WTC11 (cell line): ENCODE results near the gene MYLK3.

Experiments
- CTCF ChIP-seq: fragments of 200-600 bp; IDR thresholded peaks from 2 replicates; pipeline ENCODE4 v1.8.0; 2022; ENCODE audit warnings: antibody characterized with exemption
- ESRRA ChIP-seq: sonication (generic); formaldehyde crosslinking; IDR thresholded peaks from 2 replicates; pipeline ENCODE4 v1.8.1; 2022; ENCODE audit warnings: mild to moderate bottlenecking, missing genetic modification reagents, borderline replicate concordance
- IRF1 ChIP-seq: sonication (generic); formaldehyde crosslinking; IDR thresholded peaks from 2 replicates; pipeline ENCODE4 v1.8.0; 2023; ENCODE audit warnings: missing genetic modification reagents
- JUN ChIP-seq: sonication (generic); formaldehyde crosslinking; IDR thresholded peaks from 2 replicates; pipeline ENCODE4 v1.8.0; 2023; ENCODE audit warnings: mild to moderate bottlenecking, missing genetic modification reagents
- MLX ChIP-seq: sonication (generic); formaldehyde crosslinking; IDR thresholded peaks from 2 replicates; pipeline ENCODE4 v1.8.1; 2023; ENCODE audit warnings: mild to moderate bottlenecking, missing genetic modification reagents, moderate library complexity
- NR1H2 ChIP-seq: sonication (generic); formaldehyde crosslinking; IDR thresholded peaks from 2 replicates; pipeline ENCODE4 v1.9.0; 2021; ENCODE audit warnings: mild to moderate bottlenecking, moderate library complexity, missing genetic modification reagents
- RELA ChIP-seq: sonication (generic); formaldehyde crosslinking; IDR thresholded peaks from 2 replicates; pipeline ENCODE4 v1.8.1; 2022; ENCODE audit warnings: missing genetic modification reagents, mild to moderate bottlenecking, borderline replicate concordance
- SP1 ChIP-seq: sonication (generic); formaldehyde crosslinking; conservative IDR thresholded peaks from 2 replicates; pipeline ENCODE4 v1.8.1; 2022; ENCODE audit warnings: missing genetic modification reagents
- TEAD1 ChIP-seq: sonication (generic); formaldehyde crosslinking; IDR thresholded peaks from 2 replicates; pipeline ENCODE4 v1.8.0; 2022; ENCODE audit warnings: mild to moderate bottlenecking, missing genetic modification reagents
- USF1 ChIP-seq: sonication (generic); formaldehyde crosslinking; IDR thresholded peaks from 2 replicates; pipeline ENCODE4 v1.8.0; 2022; ENCODE audit warnings: mild to moderate bottlenecking, missing genetic modification reagents
- TF ChIP-seq, protein P1 (sequence below): sonication (generic); formaldehyde crosslinking; IDR thresholded peaks from 2 replicates; pipeline ENCODE4 v1.8.1; 2023; ENCODE audit warnings: mild to moderate bottlenecking, missing genetic modification reagents, moderate library complexity

- TF ChIP-seq CTCF: no peak
- no peak for TF ChIP-seq SP1
- no peak for TF ChIP-seq NR1H2
- TF ChIP-seq, protein P1, sequence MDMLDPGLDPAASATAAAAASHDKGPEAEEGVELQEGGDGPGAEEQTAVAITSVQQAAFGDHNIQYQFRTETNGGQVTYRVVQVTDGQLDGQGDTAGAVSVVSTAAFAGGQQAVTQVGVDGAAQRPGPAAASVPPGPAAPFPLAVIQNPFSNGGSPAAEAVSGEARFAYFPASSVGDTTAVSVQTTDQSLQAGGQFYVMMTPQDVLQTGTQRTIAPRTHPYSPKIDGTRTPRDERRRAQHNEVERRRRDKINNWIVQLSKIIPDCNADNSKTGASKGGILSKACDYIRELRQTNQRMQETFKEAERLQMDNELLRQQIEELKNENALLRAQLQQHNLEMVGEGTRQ (CRISPR knock-in tag): no peak
- TF ChIP-seq IRF1 (CRISPR knock-in tag): no peak
- TF ChIP-seq MLX: no peak
- TF ChIP-seq RELA (CRISPR knock-in tag): no peak
- no peak for TF ChIP-seq ESRRA (CRISPR knock-in tag)
- TF ChIP-seq TEAD1 (CRISPR knock-in tag): no peak
- TF ChIP-seq JUN (CRISPR knock-in tag): no peak
- no peak for TF ChIP-seq USF1
Observed at GRCh38 chr16:46748775-46749705, 896 bp upstream of the MYLK3 start.
